Activated CD8-positive, alpha-beta T cell treated with anti-CD3 and anti-CD28 coated beads, Interleukin-2, amount 10 ng/mL, durations not matched to agents 7 days and 5 days (primary cell): Measurements from ENCODE around the gene SIPA1L3. TPM values are rescaled to one million over a fixed set of nuclear protein-coding genes. Genes with fewer than 3 reads are reported as not detected.
"Not testable (repeated sequence)": the region's sequence is repeated elsewhere in the genome, so short reads cannot be mapped to it uniquely, and the experiment has no call there.

Source experiments
- ATAC-seq: fragments of 150-1000 bp; cut with Tn5 transposase; one replicate; pipeline ENCODE4 v1.10.0; 2021; ENCODE audit warnings: moderate library complexity
- CTCF ChIA-PET: fragments of 350-600 bp; sonication (Branson Sonifier 250); formaldehyde crosslinking; loops from one replicate; lab custom pipeline; 2021; ENCODE audit warnings: antibody characterized with exemption; lab: Charles Lee
- POLR2A ChIA-PET: fragments of 350-600 bp; sonication (Branson Sonifier 250); formaldehyde crosslinking; loops from one replicate; lab custom pipeline; 2021; ENCODE audit warnings: antibody characterized with exemption; lab: Charles Lee
- DNase-seq: peaks from one replicate; pipeline ENCODE4 v3.0.0-alpha.2; 2020
- H3K27ac Mint-ChIP-seq: one replicate; pipeline ENCODE4 v1.8.0; 2021; ENCODE audit warnings: mild to moderate bottlenecking, mixed read lengths
- H3K27me3 Mint-ChIP-seq: one replicate; pipeline ENCODE4 v1.8.0; 2021; ENCODE audit warnings: low read depth, mixed read lengths
- H3K36me3 Mint-ChIP-seq: one replicate; pipeline ENCODE4 v1.8.0; 2021; ENCODE audit warnings: low read depth, mixed read lengths
- H3K4me1 Mint-ChIP-seq: one replicate; pipeline ENCODE4 v1.8.0; 2021; ENCODE audit warnings: low read depth, mixed read lengths
- H3K4me3 Mint-ChIP-seq: one replicate; pipeline ENCODE4 v1.8.0; 2021; ENCODE audit warnings: mild to moderate bottlenecking, mixed read lengths
- H3K9me3 Mint-ChIP-seq: one replicate; pipeline ENCODE4 v1.8.0; 2022; ENCODE audit warnings: mixed read lengths; ENCODE audit not compliant: insufficient read depth
- total RNA-seq, 2 experiments: library from RNA; stranded (reverse); gene quantifications; one replicate each; pipeline ENCODE4 v1.2.3, GENCODE V29; 2021

The SIPA1L3 gene
- total RNA-seq, 2 experiments from 2014 or later = 18.3 to 20.2 TPM

DNA sequence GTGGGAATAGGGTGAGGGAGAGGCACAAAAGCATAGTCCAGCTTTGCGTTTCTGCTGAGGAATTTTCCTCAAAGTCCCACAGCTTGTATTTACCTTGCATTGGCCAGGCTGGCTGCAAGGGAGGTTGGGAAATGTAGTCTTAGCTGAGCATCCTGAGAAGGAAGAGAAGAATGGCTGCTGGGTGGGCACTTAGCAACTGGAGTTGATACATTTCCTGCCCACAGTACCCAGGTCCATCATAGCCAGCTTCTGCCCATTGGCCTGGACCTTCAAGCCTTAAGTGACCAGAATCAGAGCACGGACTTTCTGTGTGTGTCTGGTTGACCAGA, 112.4 kb downstream of the SIPA1L3 start:
- no peaks in the 10 kb centered on the region for H3K36me3 Mint-ChIP-seq
- no peaks in the 10 kb centered on the region for H3K27me3 Mint-ChIP-seq
- DNase-seq (no peak), ATAC-seq (no peak)
- H3K4me3 Mint-ChIP-seq = no peak overlapping the region
- no peaks in the 10 kb centered on the region for H3K4me1 Mint-ChIP-seq
- ChIA-PET POLR2A (interaction anchor here (0.6 kb wide), 1 partner anchor 21 kb away, joined by 3 read pairs; no protein-coding TSS in a partner anchor), CTCF (interaction anchor here (1.0 kb wide), 1 partner anchor 23 kb away, joined by 3 read pairs; no protein-coding TSS in a partner anchor)
- H3K9me3 Mint-ChIP-seq = no peaks in the 10 kb centered on the region
- no peak overlapping the region for H3K27ac Mint-ChIP-seq

DNA sequence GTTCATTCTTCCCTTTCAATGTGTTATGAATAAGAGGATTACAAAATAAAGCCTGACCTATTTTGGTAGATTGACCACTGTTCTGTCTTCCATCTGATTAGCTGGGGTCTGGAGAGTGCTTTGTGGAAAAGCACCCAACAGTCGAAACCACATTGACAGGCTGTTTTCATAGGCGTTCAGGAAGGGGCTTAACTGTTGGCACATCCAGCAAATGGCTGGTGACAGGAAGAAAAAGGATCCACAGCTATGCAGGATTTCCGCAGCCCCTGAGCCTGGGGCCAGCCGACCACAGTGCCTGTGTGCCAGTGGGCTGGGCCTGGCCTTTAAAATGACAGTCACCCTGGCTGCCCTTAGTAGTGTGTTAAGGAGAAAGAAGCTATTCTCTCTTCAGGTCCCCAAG, 113.3 kb downstream of the SIPA1L3 start:
- no peaks in the 10 kb centered on the region for H3K9me3 Mint-ChIP-seq
- ATAC-seq (no peak), DNase-seq (no peak)
- no peaks in the 10 kb centered on the region for H3K4me1 Mint-ChIP-seq
- H3K4me3 Mint-ChIP-seq = no peak overlapping the region
- CTCF ChIA-PET = no interaction called here
- POLR2A ChIA-PET = interaction anchor here (0.6 kb wide), 1 partner anchor 22 kb away, joined by 3 read pairs; no protein-coding TSS in a partner anchor
- no peaks in the 10 kb centered on the region for H3K36me3 Mint-ChIP-seq
- H3K27me3 Mint-ChIP-seq = no peaks in the 10 kb centered on the region
- no peak overlapping the region for H3K27ac Mint-ChIP-seq

DNA sequence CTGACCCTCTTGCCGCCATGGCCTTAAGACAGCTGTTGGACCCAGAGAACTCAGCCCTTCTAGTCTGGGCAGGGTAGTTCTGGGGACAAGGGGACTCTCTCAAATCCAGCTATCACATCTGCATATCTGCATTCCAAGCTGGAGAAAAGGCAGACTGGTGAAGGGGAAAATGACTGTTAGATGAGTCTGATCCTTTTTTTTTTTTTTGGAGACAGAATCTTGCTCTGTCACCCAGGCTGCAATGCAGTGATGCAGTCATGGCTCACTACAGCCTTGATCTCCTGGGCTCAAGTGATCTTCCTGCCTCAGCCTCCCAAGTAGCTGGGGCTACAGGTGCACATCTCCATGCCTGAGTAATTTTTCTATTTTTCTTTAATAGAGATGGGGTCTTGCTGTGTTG, 114.3 kb downstream of the SIPA1L3 start:
- no peak overlapping the region for H3K27ac Mint-ChIP-seq
- CTCF ChIA-PET = interaction anchor here (1.1 kb wide), 1 partner anchor 119 kb away, joined by 4 read pairs; no protein-coding TSS in a partner anchor
- POLR2A ChIA-PET = no interaction called here
- H3K4me1 Mint-ChIP-seq = no peaks in the 10 kb centered on the region
- no peaks in the 10 kb centered on the region for H3K27me3 Mint-ChIP-seq
- no peaks in the 10 kb centered on the region for H3K36me3 Mint-ChIP-seq
- no peaks in the 10 kb centered on the region for H3K9me3 Mint-ChIP-seq
- no peak overlapping the region for H3K4me3 Mint-ChIP-seq
- ATAC-seq (no peak), DNase-seq (no peak)

DNA sequence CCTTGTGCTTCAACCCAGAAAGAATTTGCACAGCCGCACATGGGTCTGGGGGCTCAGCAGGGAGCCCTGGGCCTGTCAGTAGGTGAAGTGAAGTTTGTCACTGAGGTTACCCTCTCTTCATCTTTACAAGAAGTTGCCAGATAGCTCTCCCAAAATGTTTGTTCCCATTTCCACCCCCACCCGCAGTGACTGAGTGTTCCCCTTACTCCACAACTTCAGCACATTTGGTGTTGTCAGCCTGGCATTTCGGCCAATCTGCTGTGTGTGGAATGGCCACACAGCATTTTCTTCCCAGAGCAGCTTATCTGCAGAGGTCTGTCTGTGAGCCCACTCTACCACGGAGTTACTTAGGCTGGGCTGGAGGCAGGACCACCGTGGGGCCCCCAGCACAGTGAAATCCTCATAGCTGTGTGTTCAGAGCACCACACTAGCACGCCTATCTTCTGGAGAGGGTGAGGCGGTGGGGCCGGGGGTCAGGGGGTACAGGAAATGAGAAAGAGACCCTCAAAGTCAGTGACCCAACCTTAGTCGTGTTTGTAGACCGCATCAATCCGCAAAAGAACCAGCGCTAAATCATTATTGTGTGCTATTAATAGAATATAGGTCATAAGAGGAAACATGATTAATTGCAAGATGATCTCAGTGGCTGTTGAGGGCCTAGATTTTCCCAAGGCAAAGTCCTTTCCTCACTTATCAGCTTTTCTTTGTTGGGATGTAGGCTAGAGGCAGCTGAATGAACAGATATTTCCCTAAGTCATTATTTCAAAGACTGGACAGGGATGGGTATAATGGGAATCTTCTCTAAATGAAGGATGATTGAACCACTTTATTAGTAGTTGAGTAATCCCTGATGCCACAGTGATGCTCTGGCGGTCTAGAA, 116.0 kb downstream of the SIPA1L3 start:
- H3K4me1 Mint-ChIP-seq = no peaks in the 10 kb centered on the region

DNA sequence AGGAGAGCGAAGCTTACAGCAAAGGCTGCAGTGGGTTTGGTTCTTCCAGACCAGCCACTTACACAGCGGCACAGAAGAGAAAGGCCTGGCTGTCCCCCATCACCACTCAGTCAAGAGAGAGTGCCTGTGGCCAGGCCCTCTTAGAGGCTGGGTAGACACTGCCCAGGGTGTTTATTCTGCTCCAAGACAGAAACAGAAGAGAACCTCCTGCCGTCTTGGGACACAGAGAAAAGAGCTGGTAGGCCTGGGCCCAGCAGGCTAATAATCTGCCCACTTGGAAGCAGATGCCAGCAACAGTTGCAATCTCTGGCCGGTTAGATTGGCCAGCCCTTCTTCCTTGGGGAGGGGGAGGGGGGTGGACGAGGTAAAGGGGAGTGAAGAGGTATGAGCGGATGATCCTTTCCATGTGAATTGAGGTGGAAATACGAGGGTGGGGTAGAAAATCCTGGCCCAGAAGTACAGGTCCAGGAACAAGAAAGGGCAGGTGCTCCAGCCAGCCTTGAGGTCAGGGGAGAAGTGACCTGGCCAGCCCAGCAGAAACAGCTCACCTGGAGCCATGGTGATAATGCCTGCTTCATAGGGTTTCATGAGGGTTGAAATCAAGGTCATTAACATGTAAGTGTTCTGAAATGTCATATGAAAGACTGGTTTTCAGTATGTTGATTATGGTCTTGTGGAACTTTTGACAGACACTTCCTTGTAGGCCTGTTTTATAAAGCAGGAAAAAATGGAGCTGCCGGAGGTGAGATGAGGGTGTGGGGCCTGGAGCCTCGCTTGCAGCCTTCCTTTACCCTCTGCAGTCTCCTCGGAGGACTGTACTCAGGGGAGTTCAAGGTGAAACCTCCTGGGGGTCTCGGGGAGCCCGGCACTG, 116.9 kb downstream of the SIPA1L3 start:
- Mint-ChIP-seq H3K4me1 (no peaks in the 10 kb centered on the region), H3K27ac (no peak overlapping the region), H3K36me3 (no peaks in the 10 kb centered on the region), H3K4me3 (no peak overlapping the region), H3K9me3 (no peaks in the 10 kb centered on the region), H3K27me3 (no peaks in the 10 kb centered on the region)
- CTCF ChIA-PET = interaction anchor here (1.4 kb wide), 1 partner anchor 121 kb away, joined by 4 read pairs; no protein-coding TSS in a partner anchor
- DNase-seq (no peak), ATAC-seq (no peak)
- POLR2A ChIA-PET = no interaction called here

More for the DNA sequence above, 116.0 kb downstream of the SIPA1L3 start:
- no peaks in the 10 kb centered on the region for H3K27me3 Mint-ChIP-seq
- H3K9me3 Mint-ChIP-seq = no peaks in the 10 kb centered on the region
- ATAC-seq = no peak
- ChIA-PET POLR2A (no interaction called here), CTCF (interaction anchor here (1.4 kb wide), 1 partner anchor 120 kb away, joined by 4 read pairs; no protein-coding TSS in a partner anchor)
- DNase-seq = no peak
- H3K36me3 Mint-ChIP-seq = no peaks in the 10 kb centered on the region
- no peak overlapping the region for H3K4me3 Mint-ChIP-seq
- H3K27ac Mint-ChIP-seq = no peak overlapping the region

DNA sequence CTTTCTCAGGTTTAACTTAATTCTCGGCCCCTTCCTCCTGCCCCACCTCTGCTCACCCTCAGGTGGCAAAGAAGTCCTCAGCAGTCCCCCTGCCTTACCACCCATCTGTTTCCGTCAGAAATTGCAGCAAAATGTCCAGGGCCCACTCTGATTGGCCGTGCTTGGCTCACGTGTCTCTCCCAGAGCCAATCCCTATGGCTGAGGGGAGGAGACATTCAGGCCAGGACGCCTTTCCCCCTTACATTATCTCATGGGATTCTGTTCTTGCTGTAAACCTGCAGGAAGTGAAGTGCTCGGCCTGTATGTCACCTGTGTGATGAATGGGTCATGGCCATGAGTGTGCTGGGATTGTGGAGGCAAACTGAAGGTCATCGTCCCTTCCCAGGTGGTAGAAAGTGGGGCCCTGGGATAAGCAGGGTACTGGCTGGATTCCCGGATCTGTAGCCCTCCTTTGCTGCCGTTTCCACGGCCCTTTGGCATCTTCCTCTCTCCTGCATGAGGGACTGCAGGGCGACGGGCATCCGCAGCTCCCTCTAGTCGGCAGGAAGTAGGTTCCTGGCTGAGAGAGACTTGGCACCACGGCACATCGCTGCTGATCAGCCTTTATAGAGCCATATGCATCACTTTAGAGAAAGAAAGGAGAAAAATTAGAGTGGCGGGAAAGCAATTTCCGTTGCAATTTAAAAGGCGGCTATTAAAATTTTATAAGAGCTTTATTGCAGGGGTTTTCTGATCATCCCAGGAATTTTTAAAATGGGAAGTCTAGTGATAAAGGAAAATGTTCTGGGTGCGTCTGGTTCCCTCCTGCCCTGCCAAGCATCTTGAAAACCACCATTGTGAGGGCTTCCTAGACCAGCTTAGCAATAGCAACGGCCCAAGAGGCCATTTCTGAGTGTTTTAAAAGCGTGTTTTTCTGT, 118.2 kb downstream of the SIPA1L3 start:
- Mint-ChIP-seq H3K4me1 (no peaks in the 10 kb centered on the region), H3K27ac (no peak overlapping the region), H3K27me3 (no peaks in the 10 kb centered on the region), H3K4me3 (no peak overlapping the region), H3K36me3 (peaks cover 1% of the 10 kb centered on the region), H3K9me3 (no peaks in the 10 kb centered on the region)
- DNase-seq (no peak), ATAC-seq (no peak)
- ChIA-PET CTCF (no interaction called here), POLR2A (no interaction called here)

DNA sequence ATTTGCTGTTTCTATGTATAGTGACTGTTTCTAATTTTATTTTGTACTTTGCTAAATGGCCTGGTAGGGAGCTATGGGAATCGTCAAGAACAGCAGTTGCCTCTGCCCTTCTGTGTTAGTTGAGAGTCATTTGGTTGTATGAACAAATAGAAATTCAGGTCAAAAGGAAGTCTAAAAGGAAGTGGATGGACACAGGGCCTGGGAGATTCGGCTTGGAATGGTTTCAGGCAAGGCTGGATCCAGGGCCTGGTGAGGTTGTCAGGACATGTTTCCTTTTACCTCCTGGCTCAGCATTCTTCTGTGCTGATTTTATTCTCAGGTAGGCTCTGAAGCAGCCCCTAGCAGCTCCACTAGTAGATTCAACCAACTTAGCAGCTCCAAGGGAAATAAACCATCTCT, 118.9 kb downstream of the SIPA1L3 start:
- ChIA-PET POLR2A (no interaction called here), CTCF (no interaction called here)
- Mint-ChIP-seq H3K9me3 (no peaks in the 10 kb centered on the region), H3K36me3 (peaks cover 2% of the 10 kb centered on the region), H3K27ac (no peak overlapping the region), H3K4me3 (no peak overlapping the region), H3K4me1 (no peaks in the 10 kb centered on the region), H3K27me3 (no peaks in the 10 kb centered on the region)
- no peak for ATAC-seq
- DNase-seq = no peak

DNA sequence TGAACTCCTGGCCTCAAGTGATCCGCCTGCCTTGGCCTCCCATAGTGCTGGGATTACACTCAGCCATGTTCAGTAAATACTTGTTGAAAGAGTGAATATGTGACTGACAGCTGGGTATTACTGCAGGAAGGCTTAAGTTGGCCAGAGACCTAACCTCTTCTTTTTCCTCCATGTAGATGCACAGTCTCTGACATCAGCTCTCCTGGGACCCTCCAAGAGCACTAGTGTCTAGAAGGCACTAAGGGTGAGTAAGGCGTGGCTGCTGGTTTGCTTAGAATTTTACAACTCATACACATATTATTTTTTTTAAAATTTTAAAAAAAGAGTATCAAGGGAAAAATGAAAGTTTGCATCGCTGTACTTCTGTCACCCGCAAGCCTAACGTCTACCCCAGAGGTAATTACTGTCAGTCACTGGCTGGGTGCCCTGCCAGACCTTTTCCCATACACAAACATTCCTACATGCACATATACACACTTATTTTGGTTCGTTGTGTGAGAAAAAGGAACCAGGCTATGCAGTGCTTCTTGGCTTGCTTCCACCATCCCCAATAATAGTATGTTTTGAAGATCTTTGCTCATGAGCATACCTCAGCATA, 122.0 kb downstream of the SIPA1L3 start:
- no peak for ATAC-seq
- no peak for DNase-seq
- POLR2A ChIA-PET = no interaction called here
- CTCF ChIA-PET = no interaction called here
- Mint-ChIP-seq H3K4me3 (no peak overlapping the region), H3K36me3 (peaks cover 2% of the 10 kb centered on the region), H3K27ac (no peak overlapping the region), H3K27me3 (no peaks in the 10 kb centered on the region), H3K4me1 (no peaks in the 10 kb centered on the region), H3K9me3 (no peaks in the 10 kb centered on the region)

DNA sequence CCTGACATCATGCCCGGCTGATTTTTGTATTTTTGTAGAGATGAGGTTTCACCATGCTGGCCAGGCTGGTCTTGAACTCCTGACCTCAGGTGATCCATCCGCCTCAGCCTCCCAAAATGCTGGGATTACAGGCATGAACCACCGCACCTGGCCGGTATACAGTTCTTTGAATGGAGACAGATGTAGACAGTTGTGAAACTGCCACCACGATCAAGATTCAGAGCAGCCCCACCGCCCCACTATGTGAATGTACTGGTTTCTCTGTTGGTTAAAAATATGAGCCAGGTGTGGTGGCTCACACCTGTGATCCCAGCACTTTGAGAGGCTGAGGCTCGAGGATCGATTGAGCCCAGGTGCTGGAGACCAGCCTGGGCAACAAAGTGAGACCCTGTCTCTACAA, 123.0 kb downstream of the SIPA1L3 start:
- H3K27me3 Mint-ChIP-seq, H3K4me1 Mint-ChIP-seq, ATAC-seq, H3K27ac Mint-ChIP-seq, CTCF ChIA-PET, POLR2A ChIA-PET, DNase-seq, H3K9me3 Mint-ChIP-seq, H3K36me3 Mint-ChIP-seq, H3K4me3 Mint-ChIP-seq: not testable (repeated sequence)

DNA sequence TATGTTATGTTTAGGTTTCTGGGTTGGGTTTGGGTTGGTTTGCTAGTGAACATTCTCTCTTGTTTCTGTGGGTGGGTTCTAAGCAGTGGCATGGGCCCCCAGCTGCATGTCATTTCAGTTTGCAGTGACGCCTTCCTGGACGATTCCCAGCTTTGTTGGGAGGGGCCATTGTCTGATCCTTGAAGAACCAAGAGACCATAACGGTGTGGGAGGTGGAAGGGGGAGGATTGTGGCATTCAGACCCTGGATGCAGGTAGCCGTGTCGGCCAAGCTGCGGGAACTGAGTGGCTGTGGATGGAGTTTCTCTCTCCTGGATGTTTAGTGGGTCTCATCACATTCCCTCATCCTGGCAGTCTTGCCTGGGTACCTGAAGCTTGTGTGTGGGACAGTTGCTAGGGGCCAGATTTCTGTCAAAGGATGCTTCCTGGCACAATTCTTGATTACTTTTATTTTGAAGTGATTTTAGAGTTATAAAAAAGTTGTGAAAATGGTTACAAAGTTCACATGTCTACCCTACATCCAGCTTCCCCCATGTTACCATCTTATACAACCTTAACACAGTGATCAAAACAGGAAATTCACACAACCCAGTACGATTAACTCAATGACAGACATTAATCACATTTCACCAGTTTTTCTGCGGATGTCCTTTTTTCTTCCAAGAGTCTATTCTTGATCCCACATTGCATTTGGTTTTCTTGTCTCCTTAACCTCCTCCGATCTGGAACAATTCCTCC, 123.8 kb downstream of the SIPA1L3 start:
- Mint-ChIP-seq H3K4me3 (no peak overlapping the region), H3K27me3 (no peaks in the 10 kb centered on the region), H3K9me3 (no peaks in the 10 kb centered on the region), H3K4me1 (no peaks in the 10 kb centered on the region), H3K36me3 (peaks cover 2% of the 10 kb centered on the region), H3K27ac (no peak overlapping the region)
- ATAC-seq = no peak
- no peak for DNase-seq
- POLR2A ChIA-PET = interaction anchor here (0.6 kb wide), 1 partner anchor 312 kb away, joined by 3 read pairs; no protein-coding TSS in a partner anchor
- CTCF ChIA-PET = no interaction called here
